Embryonic facial prominence (tissue), 1 donor: ENCODE data around the gene ATRN.
"Not testable (repeated sequence)": the region's sequence is repeated elsewhere in the genome, so short reads cannot be mapped to it uniquely, and the experiment has no call there.

ENCODE experiments used
- DNase-seq: peaks from one replicate; pipeline ENCODE4 v3.0.0-alpha.2; 2016; ENCODE audit errors: extremely low spot score

ATRN gene

GRCh38 chr20:3470208-3470626 lies 601 bp upstream of the ATRN start:
- DNase-seq: no peak

- DNase-seq: no peak
These were observed 691 bp downstream of the ATRN start for GRCh38 chr20:3471397-3472021.

GRCh38 chr20:3472105-3472504 lies 1.3 kb downstream of the ATRN start:
- DNase-seq: no peak

GRCh38 chr20:3473324-3473723 lies 2.5 kb downstream of the ATRN start:
- no peak for DNase-seq

GRCh38 chr20:3473944-3474343 lies 3.1 kb downstream of the ATRN start:
- DNase-seq: no peak

- DNase-seq: not testable (repeated sequence)
These were observed 6.4 kb downstream of the ATRN start for GRCh38 chr20:3477003-3477860.

- no peak for DNase-seq
These were observed 7.2 kb downstream of the ATRN start for GRCh38 chr20:3477861-3478544.

- DNase-seq: no peak
These were observed 8.2 kb downstream of the ATRN start for GRCh38 chr20:3479025-3479424.

- DNase-seq: no peak
These were observed 9.2 kb downstream of the ATRN start for GRCh38 chr20:3479759-3480615.

GRCh38 chr20:3483309-3483708 lies 12.5 kb downstream of the ATRN start:
- no peak for DNase-seq

GRCh38 chr20:3483784-3484183 lies 13.0 kb downstream of the ATRN start:
- no peak for DNase-seq

GRCh38 chr20:3485913-3486312 lies 15.1 kb downstream of the ATRN start:
- DNase-seq: no peak

- no peak for DNase-seq
These were observed 16.0 kb downstream of the ATRN start for GRCh38 chr20:3486850-3487249.

GRCh38 chr20:3492669-3493068 lies 21.9 kb downstream of the ATRN start:
- DNase-seq: no peak

GRCh38 chr20:3494218-3494617 lies 23.4 kb downstream of the ATRN start:
- DNase-seq: no peak

- DNase-seq: no peak
These were observed 32.1 kb downstream of the ATRN start for GRCh38 chr20:3502878-3503277.

- no peak for DNase-seq
These were observed 34.3 kb downstream of the ATRN start for GRCh38 chr20:3505148-3505547.

- no peak for DNase-seq
These were observed 38.2 kb downstream of the ATRN start for GRCh38 chr20:3509064-3509463.

- DNase-seq: no peak
These were observed 39.3 kb downstream of the ATRN start for GRCh38 chr20:3510110-3510509.

GRCh38 chr20:3512239-3512638 lies 41.4 kb downstream of the ATRN start:
- DNase-seq: not testable (repeated sequence)

- DNase-seq: no peak
These were observed 43.3 kb downstream of the ATRN start for GRCh38 chr20:3514012-3514642.
